Measurements from ENCODE around the gene PXK.

PXK gene

GRCh38 chr3:58371754-58372153 lies 39.1 kb downstream of the PXK start:
- Mint-ChIP-seq H3K9me3 (no peaks in the 10 kb centered on the region), H3K36me3 (ENCODE audit: low read depth) (no peaks in the 10 kb centered on the region), H3K27me3 (ENCODE audit: low read depth) (peaks cover 3% of the 10 kb centered on the region), H3K27ac (peak overlapping the region; percentile 39 to 76 (median 65)), H3K4me3 (no peak overlapping the region), H3K4me1 (peaks cover 21% of the 10 kb centered on the region)
- no peak for TF ChIP-seq CTCF (IDR thresholded peaks at IDR 0.05; ENCODE audit: unreplicated experiment in 3 of 3)

GRCh38 chr3:58375254-58375653 lies 42.6 kb downstream of the PXK start:
- H3K9me3 Mint-ChIP-seq, result no peaks in the 10 kb centered on the region
- TF ChIP-seq CTCF (IDR thresholded peaks at IDR 0.05; ENCODE audit: unreplicated experiment in 3 of 3), result no peak
- H3K4me1 Mint-ChIP-seq, result peaks cover 21% of the 10 kb centered on the region
- H3K4me3 Mint-ChIP-seq, result no peak overlapping the region
- no peaks in the 10 kb centered on the region for H3K36me3 Mint-ChIP-seq (ENCODE audit: low read depth)
- H3K27me3 Mint-ChIP-seq (ENCODE audit: low read depth), result peaks cover 3% of the 10 kb centered on the region
- H3K27ac Mint-ChIP-seq, result peak overlapping the region; percentile 4 to 68 (median 24)

GRCh38 chr3:58377168-58377567 lies 44.5 kb downstream of the PXK start:
- Mint-ChIP-seq H3K27ac (no peak overlapping the region), H3K27me3 (ENCODE audit: low read depth) (peaks cover 3% of the 10 kb centered on the region), H3K9me3 (no peaks in the 10 kb centered on the region), H3K36me3 (ENCODE audit: low read depth) (no peaks in the 10 kb centered on the region), H3K4me1 (peaks cover 14% of the 10 kb centered on the region), H3K4me3 (no peak overlapping the region)
- TF ChIP-seq CTCF (IDR thresholded peaks at IDR 0.05; ENCODE audit: unreplicated experiment in 3 of 3), result no peak

- Mint-ChIP-seq H3K9me3 (no peaks in the 10 kb centered on the region), H3K36me3 (ENCODE audit: low read depth) (no peaks in the 10 kb centered on the region)
- no peak for TF ChIP-seq CTCF (IDR thresholded peaks at IDR 0.05; ENCODE audit: unreplicated experiment in 3 of 3)
These were observed 45.1 kb downstream of the PXK start for GRCh38 chr3:58377750-58378149.

GRCh38 chr3:58379351-58380073 lies 46.8 kb downstream of the PXK start:
- no peak overlapping the region for H3K4me3 Mint-ChIP-seq
- H3K4me1 Mint-ChIP-seq, result peaks cover 11% of the 10 kb centered on the region
- no peaks in the 10 kb centered on the region for H3K9me3 Mint-ChIP-seq
- no peak overlapping the region for H3K27ac Mint-ChIP-seq
- TF ChIP-seq CTCF (IDR thresholded peaks at IDR 0.05; ENCODE audit: unreplicated experiment in 3 of 3), result no peak
- no peaks in the 10 kb centered on the region for H3K36me3 Mint-ChIP-seq (ENCODE audit: low read depth)
- H3K27me3 Mint-ChIP-seq (ENCODE audit: low read depth), result no peaks in the 10 kb centered on the region

More at GRCh38 chr3:58377750-58378149, 45.1 kb downstream of the PXK start:
- peaks cover 3% of the 10 kb centered on the region for H3K27me3 Mint-ChIP-seq (ENCODE audit: low read depth)
- no peak overlapping the region for H3K27ac Mint-ChIP-seq
- peaks cover 14% of the 10 kb centered on the region for H3K4me1 Mint-ChIP-seq
- H3K4me3 Mint-ChIP-seq, result no peak overlapping the region

- H3K9me3 Mint-ChIP-seq, result no peaks in the 10 kb centered on the region
- no peaks in the 10 kb centered on the region for H3K27me3 Mint-ChIP-seq (ENCODE audit: low read depth)
- H3K4me3 Mint-ChIP-seq, result no peak overlapping the region
- TF ChIP-seq CTCF (IDR thresholded peaks at IDR 0.05; ENCODE audit: unreplicated experiment in 3 of 3), result no peak
- H3K36me3 Mint-ChIP-seq (ENCODE audit: low read depth), result no peaks in the 10 kb centered on the region
- peaks cover 20% of the 10 kb centered on the region for H3K4me1 Mint-ChIP-seq
- H3K27ac Mint-ChIP-seq, result no peak overlapping the region
These were observed 50.8 kb downstream of the PXK start for GRCh38 chr3:58383476-58383875.
